Fibroblast of the aortic adventitia (primary cell): Measurements from ENCODE around the gene NFATC3. TPM values are rescaled to one million over a fixed set of nuclear protein-coding genes. Genes with fewer than 3 reads are reported as not detected.

Experiments used
- DNase-seq: peaks from one replicate; pipeline ENCODE4 v3.0.0-alpha.2; 2010; ENCODE audit warnings: low read depth
- H3K4me3 ChIP-seq: 2 replicates; pipeline ENCODE4 v1.5.1; 2011; ENCODE audit warnings: low read depth, mild to moderate bottlenecking, control low read depth, low read length, moderate library complexity
- total RNA-seq: library from RNA; depleted of rRNA; stranded (reverse); fragments of >200 nt; gene quantifications from 2 replicates; pipeline ENCODE4 v1.2.3, GENCODE V29; 2012; ENCODE audit warnings: low replicate concordance
- TF ChIP-seq, protein P1 (sequence below): IDR thresholded peaks from 2 replicates; pipeline ENCODE4 v1.5.1; 2011; ENCODE audit warnings: mild to moderate bottlenecking, low read length, control low read depth, inconsistent platforms; ENCODE audit not compliant: insufficient read depth

Gene NFATC3
- total RNA-seq, 1 donor = 36.3 TPM

DNA sequence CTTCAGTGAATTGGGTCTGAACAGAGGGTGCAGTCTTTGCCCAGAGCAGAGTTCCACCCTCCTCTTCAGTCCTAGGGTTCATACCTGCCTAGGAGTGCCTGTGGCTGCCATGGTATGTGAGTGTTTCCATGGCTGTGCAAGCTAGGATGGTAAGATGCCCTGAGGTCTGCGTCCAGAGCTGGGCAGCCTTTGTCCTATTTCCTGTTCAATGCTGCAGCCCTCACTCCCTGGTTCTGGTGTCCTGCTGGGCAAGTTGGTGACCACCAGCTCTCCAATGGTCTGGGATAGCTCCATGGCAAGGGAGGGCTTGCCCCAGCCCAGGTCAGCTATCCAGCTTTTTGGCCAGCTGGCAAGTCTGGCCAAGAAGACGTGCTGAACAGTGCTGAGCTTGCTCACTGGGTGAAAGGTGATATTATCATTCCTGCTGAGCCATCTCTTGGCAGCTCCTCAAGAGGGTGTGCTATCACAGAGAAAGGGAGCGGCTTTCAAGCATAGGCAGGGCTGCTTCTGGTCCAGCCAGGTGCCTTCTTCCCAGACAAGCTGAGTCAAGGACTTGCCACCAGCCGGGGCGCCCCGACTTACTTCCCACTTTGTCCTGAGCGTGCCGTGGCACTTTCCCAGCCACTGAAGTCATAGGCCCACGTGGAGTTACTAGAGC is 13.0 kb upstream of the NFATC3 start:
- no peak overlapping the region for H3K4me3 ChIP-seq
- no peak for DNase-seq
- TF ChIP-seq, protein P1, sequence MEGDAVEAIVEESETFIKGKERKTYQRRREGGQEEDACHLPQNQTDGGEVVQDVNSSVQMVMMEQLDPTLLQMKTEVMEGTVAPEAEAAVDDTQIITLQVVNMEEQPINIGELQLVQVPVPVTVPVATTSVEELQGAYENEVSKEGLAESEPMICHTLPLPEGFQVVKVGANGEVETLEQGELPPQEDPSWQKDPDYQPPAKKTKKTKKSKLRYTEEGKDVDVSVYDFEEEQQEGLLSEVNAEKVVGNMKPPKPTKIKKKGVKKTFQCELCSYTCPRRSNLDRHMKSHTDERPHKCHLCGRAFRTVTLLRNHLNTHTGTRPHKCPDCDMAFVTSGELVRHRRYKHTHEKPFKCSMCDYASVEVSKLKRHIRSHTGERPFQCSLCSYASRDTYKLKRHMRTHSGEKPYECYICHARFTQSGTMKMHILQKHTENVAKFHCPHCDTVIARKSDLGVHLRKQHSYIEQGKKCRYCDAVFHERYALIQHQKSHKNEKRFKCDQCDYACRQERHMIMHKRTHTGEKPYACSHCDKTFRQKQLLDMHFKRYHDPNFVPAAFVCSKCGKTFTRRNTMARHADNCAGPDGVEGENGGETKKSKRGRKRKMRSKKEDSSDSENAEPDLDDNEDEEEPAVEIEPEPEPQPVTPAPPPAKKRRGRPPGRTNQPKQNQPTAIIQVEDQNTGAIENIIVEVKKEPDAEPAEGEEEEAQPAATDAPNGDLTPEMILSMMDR = no peak

DNA sequence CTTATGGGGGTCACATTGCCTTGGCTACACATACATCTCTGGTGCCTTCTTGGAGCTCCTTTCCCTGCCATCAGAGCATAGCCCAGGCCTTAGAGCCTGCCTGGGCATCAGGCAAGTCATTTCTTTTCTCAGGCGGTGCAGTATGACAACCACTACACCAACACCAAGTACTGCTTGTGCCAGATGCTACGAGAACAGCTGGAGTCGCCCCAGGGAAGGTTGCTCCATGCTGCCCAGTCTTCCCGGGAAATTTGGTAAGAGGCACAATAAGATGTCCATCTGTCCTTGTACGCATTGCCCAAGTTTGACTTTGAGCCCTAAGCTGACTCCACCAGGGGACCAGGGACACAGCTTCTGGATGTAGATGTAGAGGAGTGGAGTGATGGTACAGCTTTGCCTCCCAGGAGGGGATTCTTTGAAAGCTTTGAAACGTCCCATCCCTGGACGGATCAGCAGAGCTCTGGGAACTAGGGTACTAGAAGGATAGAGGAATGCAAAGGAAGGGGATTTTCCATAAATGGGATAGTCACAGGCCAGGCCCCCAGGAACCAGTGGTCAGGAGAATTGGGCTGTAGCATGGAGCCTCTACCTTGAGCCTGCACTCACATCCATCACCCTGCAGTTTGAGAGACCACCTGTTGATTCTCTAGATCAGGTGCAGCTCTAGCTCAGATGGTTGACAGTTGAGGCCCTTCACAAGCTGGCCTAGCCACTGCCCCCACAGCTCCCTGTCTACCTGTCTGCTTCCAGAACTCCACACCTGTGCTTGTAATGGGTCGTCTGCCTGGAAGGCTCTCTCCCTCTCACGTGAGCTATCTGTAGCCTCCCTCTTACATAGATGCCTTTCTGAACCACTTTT is 11.0 kb upstream of the NFATC3 start:
- H3K4me3 ChIP-seq = no peak overlapping the region
- no peak for DNase-seq
- TF ChIP-seq, protein P1 = no peak

DNA sequence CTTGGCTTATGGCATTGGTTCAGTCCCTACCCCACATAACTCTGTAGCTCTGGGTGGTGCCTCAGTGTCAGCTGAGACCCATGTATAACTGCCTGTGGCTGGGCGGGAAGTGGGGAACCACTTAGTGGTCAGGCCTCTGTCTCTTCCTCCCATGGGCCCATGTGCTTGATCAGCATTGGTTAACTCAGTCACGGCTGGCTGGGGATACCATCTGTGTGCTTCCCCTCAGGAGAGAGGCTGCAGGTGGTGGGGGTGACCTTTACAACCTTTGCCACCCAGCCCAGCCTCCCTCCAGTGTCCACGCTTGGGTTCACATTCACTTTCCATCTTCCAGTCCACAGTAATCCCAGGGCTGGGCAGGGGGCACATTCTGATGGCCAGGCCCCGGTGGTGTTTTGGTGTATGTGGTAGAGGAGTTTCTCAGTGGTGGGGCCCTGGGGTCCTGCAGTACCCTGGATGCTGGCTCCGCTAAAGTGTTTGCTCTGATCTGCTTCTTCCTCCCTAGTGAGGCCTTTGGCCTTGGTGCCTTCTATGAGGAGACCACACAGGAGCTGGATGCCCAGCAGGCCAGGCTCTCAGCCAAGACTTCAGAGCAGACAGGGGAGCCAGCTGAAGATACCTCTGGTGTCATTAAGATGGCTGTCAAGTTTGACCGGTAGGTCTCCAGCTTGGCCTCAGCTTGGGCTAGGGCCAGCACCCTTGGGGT is 10.2 kb upstream of the NFATC3 start:
- H3K4me3 ChIP-seq = no peak overlapping the region
- TF ChIP-seq, protein P1 = no peak
- no peak for DNase-seq

DNA sequence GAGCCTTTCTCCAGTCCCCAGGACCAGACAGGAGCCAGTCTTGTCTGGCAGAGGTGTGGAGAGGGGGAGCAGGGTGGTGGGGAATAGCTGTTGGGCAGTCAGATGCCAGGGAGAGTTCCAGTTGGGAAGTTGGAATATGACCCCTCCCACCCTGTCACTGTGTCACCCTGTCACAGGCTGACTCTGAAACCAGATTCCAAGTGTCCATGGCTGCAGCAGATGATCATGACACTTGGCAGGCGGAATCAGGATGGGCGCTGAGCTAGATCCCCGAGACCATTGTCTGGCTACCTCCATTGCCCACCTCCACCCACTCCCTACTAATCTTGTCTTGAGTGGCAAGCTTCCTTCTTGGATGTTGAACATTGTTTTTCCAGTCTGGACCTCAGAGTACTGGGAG is 9.2 kb upstream of the NFATC3 start:
- no peak for DNase-seq
- TF ChIP-seq, protein P1 = no peak
- no peak overlapping the region for H3K4me3 ChIP-seq

DNA sequence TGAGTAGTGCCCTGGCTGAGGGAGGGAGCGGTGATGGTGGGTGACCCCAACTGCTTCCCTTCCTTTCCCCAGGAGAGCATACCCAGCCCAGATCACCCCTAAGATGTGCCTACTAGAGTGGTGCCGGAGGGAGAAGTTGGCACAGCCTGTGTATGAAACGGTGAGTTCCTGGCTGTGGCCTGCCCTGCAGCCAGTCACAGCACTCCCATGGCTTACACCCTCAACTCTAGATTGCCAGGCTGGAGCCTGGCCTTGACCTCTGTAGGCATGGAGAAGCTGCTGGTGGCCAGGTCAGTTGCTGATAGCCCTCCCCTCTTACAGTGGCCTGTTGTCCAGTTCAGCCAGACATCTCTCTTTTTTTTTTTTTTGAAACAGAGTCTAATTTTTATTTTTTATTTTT is 8.6 kb upstream of the NFATC3 start:
- TF ChIP-seq, protein P1 = no peak
- no peak overlapping the region for H3K4me3 ChIP-seq
- no peak for DNase-seq

DNA sequence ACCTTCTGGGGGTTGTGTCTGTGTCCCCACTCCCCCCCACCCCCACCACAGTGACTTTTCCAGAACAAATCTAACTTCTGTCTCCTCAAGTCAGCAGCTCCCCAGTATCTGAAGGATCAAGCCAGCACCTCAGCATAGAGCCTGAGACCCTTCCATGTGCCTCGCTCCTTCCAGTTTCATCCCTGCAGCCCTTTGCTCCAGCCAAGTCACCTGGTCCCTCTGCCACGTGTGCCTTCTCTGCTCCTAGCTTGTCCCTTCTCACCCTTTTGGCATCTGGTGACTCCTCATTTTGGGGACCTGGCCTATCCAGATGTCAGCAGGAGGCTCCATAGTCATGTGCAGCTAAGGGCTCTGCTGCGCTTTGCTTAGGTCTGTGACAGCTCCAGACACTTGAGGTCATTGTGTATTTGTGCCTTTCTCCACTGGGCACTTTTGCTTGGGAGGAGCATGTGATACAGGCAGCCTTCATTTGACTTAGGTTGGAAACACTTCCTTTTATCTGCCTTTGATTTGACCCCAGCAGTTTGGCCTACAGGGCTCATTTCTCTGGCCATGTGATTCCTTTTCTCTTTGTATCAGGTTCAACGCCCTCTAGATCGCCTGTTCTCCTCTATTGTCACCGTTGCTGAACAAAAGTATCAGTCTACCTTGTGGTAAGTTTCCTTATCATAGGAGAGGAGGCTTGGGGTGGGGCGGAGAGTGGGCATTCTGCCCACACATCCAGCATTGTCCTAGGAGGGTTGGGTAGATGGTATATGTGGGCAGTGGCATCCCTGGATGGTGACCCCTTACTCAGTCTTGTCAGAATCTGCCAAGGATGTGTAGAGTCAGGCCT is 7.1 kb upstream of the NFATC3 start:
- TF ChIP-seq, protein P1 = no peak
- no peak for DNase-seq
- H3K4me3 ChIP-seq = no peak overlapping the region
